HepG2 (cell line): ENCODE results near the gene TAF8. TPM values are rescaled to one million over a fixed set of nuclear protein-coding genes. Genes with fewer than 3 reads are reported as not detected.

Experiments
- AGO1 ChIP-seq: fragments of 200-400 bp; formaldehyde crosslinking; IDR thresholded peaks from 2 replicates; pipeline ENCODE4 v1.6.1; 2017; ENCODE audit warnings: mild to moderate bottlenecking, low read depth, low read length, moderate library complexity; ENCODE audit not compliant: poor library complexity, severe bottlenecking
- CHD4 ChIP-seq: fragments of 200-600 bp; sonication (generic); IDR thresholded peaks from 2 replicates; pipeline ENCODE4 v1.7.0; 2017; ENCODE audit warnings: mild to moderate bottlenecking, low read length, borderline replicate concordance
- HIVEP1 ChIP-seq: sonication (generic); formaldehyde crosslinking; IDR thresholded peaks from 2 replicates; pipeline ENCODE4 v1.4.0; 2020; ENCODE audit warnings: mild to moderate bottlenecking, missing genetic modification reagents
- JUN ChIP-seq: sonication (generic); formaldehyde crosslinking; IDR thresholded peaks from 2 replicates; pipeline ENCODE4 v1.4.0; 2020; ENCODE audit warnings: mild to moderate bottlenecking, missing genetic modification reagents
- MAFK ChIP-seq, 2 experiments: IDR thresholded peaks in 1 of 2; conservative IDR thresholded peaks in 1 of 2; 2 replicates each; pipeline ENCODE4 v1.6.1; 2011; ENCODE audit warnings: improper control_type of control experiment in 2 of 2, low read length in 2 of 2
- PHF5A ChIP-seq: IDR thresholded peaks from one replicate; pipeline ENCODE4 v1.6.1; 2018; ENCODE audit warnings: low read depth, missing genetic modification reagents; ENCODE audit not compliant: unreplicated experiment
- SMARCE1 ChIP-seq: fragments of 450-650 bp; IDR thresholded peaks from 2 replicates; pipeline ENCODE4 v1.6.1; 2017; ENCODE audit warnings: borderline replicate concordance
- TBX2 ChIP-seq: sonication (generic); formaldehyde crosslinking; IDR thresholded peaks from 2 replicates; pipeline ENCODE4 v1.5.0; 2020; ENCODE audit warnings: missing genetic modification reagents, mild to moderate bottlenecking, borderline replicate concordance
- TGIF2 ChIP-seq: IDR thresholded peaks from 2 replicates; pipeline ENCODE4 v1.6.1; 2016; ENCODE audit warnings: control low read depth, missing compliant biosample characterization
- TOE1 ChIP-seq: sonication (generic); formaldehyde crosslinking; IDR thresholded peaks from 2 replicates; pipeline ENCODE4 v1.4.0; 2020; ENCODE audit warnings: mild to moderate bottlenecking, missing genetic modification reagents
- ZBTB42 ChIP-seq: sonication (generic); formaldehyde crosslinking; IDR thresholded peaks from 2 replicates; pipeline ENCODE4 v1.5.0; 2020; ENCODE audit warnings: mild to moderate bottlenecking, missing genetic modification reagents
- ZKSCAN5 ChIP-seq: sonication (generic); formaldehyde crosslinking; IDR thresholded peaks from 2 replicates; pipeline ENCODE4 v1.5.1; 2020; ENCODE audit warnings: mild to moderate bottlenecking, missing genetic modification reagents
- ZNF207 ChIP-seq: fragments of 450-650 bp; IDR thresholded peaks from 2 replicates; pipeline ENCODE4 v1.6.1; 2016; ENCODE audit warnings: antibody characterized with exemption, borderline replicate concordance
- ZNF543 ChIP-seq: sonication (generic); formaldehyde crosslinking; IDR thresholded peaks from 2 replicates; pipeline ENCODE4 v1.4.0; 2020; ENCODE audit warnings: mild to moderate bottlenecking, missing genetic modification reagents
- ZNF792 ChIP-seq: IDR thresholded peaks from 2 replicates; pipeline ENCODE4 v1.6.1; 2016
- ZNF883 ChIP-seq: sonication (generic); formaldehyde crosslinking; IDR thresholded peaks from 2 replicates; pipeline ENCODE4 v1.5.1; 2020; ENCODE audit warnings: mild to moderate bottlenecking, missing genetic modification reagents; ENCODE audit errors: not compliant biosample characterization
- ZSCAN5A ChIP-seq: sonication (generic); formaldehyde crosslinking; IDR thresholded peaks from 2 replicates; pipeline ENCODE4 v1.8.0; 2022; ENCODE audit warnings: mild to moderate bottlenecking, missing genetic modification reagents, borderline replicate concordance
- polyA plus RNA-seq, 8 experiments: library from polyadenylated mRNA; depleted of rRNA in 3 of 8; stranded (reverse) in 7 of 8; unstranded in 1 of 8; fragments of >200 nt; fragmentation: Illumina TruSeq in 4 of 8; extraction: Trizol in 4 of 8; gene quantifications; 2 replicates each; pipeline versions ENCODE4 v1.2.1 to v1.2.3, GENCODE V29; 2011 to 2016; ENCODE audit warnings: low read depth in 4 of 8, missing spikeins in 1 of 8, mixed read lengths in 1 of 8; ENCODE audit not compliant: insufficient read depth in 1 of 8
- total RNA-seq, 5 experiments: library from RNA; depleted of rRNA; stranded (reverse); fragments of >200 nt; fragmentation: Illumina TruSeq; extraction: Trizol; gene quantifications; 2 replicates each; pipeline ENCODE4 v1.2.3, GENCODE V29; 2016; ENCODE audit warnings: low read depth in 1 of 5
- TF ChIP-seq, protein P1 (sequence below): sonication (generic); formaldehyde crosslinking; IDR thresholded peaks from 2 replicates; pipeline ENCODE4 v1.5.1; 2020; ENCODE audit warnings: mild to moderate bottlenecking, missing genetic modification reagents
- TF ChIP-seq, protein P2 (sequence below): sonication (generic); formaldehyde crosslinking; IDR thresholded peaks from 2 replicates; pipeline ENCODE4 v1.9.0; 2021; ENCODE audit warnings: missing genetic modification reagents, borderline replicate concordance
- TF ChIP-seq, protein P3 (sequence below): sonication (generic); formaldehyde crosslinking; IDR thresholded peaks from 2 replicates; pipeline ENCODE4 v1.8.1; 2023; ENCODE audit warnings: mild to moderate bottlenecking, moderate library complexity, missing genetic modification reagents
- TF ChIP-seq, protein P4 (sequence below): sonication (generic); formaldehyde crosslinking; IDR thresholded peaks from 2 replicates; pipeline ENCODE4 v1.5.0; 2020; ENCODE audit warnings: missing genetic modification reagents

The TAF8 gene
- total and polyA plus RNA-seq, 2 of the 13 experiments (the other 11 are each of a cell fraction or from before 2014, with no cell fraction given): 25.2 to 25.8 TPM

GRCh38 chr6:42050297-42051267 is at the start of gene TAF8 (continued):
- peak; percentile 75 for TF ChIP-seq ZNF792
- TF ChIP-seq TGIF2: no peak; the same call in 1 of the 2 replicates
- TF ChIP-seq ZNF883: no peak
- TF ChIP-seq ZNF543 (CRISPR knock-in tag): peak; percentile 89; the same call in 1 of the 2 replicates
- TF ChIP-seq ZNF207: no peak
- TF ChIP-seq SMARCE1: no peak
- peak; percentile 74; the same call in 1 of the 2 replicates for TF ChIP-seq ZSCAN5A (CRISPR knock-in tag)
- TF ChIP-seq JUN (CRISPR knock-in tag): peak; percentile 44; the same call in 1 of the 2 replicates
- TF ChIP-seq AGO1: peak; percentile 47
- peak; percentile 73; the same call in 1 of the 2 replicates for TF ChIP-seq TBX2
- TF ChIP-seq, protein P1, sequence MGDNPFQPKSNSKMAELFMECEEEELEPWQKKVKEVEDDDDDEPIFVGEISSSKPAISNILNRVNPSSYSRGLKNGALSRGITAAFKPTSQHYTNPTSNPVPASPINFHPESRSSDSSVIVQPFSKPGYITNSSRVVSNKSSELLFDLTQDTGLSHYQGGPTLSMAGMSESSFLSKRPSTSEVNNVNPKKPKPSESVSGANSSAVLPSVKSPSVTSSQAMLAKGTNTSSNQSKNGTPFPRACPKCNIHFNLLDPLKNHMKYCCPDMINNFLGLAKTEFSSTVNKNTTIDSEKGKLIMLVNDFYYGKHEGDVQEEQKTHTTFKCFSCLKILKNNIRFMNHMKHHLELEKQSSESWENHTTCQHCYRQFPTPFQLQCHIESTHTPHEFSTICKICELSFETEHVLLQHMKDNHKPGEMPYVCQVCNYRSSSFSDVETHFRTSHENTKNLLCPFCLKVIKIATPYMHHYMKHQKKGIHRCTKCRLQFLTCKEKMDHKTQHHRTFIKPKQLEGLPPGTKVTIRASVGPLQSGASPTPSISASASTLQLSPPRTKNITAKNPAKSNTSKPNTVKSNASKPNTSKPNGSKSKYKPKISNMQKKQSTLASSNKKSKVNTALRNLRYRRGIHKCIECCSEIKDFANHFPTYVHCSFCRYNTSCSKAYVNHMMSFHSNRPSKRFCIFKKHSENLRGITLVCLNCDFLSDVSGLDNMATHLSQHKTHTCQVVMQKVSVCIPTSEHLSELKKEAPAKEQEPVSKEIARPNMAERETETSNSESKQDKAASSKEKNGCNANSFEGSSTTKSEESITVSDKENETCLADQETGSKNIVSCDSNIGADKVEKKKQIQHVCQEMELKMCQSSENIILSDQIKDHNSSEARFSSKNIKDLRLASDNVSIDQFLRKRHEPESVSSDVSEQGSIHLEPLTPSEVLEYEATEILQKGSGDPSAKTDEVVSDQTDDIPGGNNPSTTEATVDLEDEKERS: peak; percentile 96
- TF ChIP-seq, protein P2, sequence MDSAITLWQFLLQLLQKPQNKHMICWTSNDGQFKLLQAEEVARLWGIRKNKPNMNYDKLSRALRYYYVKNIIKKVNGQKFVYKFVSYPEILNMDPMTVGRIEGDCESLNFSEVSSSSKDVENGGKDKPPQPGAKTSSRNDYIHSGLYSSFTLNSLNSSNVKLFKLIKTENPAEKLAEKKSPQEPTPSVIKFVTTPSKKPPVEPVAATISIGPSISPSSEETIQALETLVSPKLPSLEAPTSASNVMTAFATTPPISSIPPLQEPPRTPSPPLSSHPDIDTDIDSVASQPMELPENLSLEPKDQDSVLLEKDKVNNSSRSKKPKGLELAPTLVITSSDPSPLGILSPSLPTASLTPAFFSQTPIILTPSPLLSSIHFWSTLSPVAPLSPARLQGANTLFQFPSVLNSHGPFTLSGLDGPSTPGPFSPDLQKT (CRISPR knock-in tag): no peak
- 0 out of 2 replicates have a peak, but pooled peaks have one; percentile 68 for TF ChIP-seq TOE1 (CRISPR knock-in tag)
- TF ChIP-seq, protein P3, sequence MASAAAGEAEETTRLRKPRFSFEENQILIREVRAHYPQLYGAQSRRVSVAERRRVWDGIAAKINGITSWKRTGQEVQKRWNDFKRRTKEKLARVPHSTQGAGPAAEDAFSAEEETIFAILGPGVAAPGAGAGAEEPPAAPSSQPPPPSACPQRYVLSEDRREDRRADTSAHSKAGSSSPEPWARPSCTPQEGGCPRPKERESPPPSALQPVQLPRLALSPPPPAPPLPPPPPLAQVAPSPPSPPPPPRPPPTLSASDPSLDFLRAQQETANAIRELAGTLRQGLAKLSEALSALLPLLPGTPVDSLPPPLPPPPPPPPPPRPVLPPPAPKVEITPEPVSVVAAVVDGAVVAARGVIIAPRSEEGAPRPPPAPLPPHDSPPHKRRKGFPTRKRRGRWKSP (CRISPR knock-in tag): peak; percentile 92
- no peak for TF ChIP-seq ZBTB42 (CRISPR knock-in tag)
- 0 out of 2 replicates have a peak, but pooled peaks have one; percentile 47 for TF ChIP-seq ZKSCAN5 (CRISPR knock-in tag)
- no peak for TF ChIP-seq CHD4
- TF ChIP-seq, protein P4, sequence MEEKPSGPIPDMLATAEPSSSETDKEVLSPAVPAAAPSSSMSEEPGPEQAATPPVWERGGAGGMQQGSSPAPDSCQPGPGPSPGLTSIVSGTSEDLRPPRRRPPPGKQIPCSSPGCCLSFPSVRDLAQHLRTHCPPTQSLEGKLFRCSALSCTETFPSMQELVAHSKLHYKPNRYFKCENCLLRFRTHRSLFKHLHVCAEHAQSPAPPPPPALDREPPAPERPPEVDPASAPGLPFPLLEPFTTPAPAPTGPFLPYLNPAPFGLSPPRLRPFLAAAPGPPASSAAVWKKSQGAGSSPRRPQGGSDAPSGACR: no peak; the same call in none of the 2 replicates
- TF ChIP-seq HIVEP1: peak; percentile 90
- no peak for TF ChIP-seq MAFK (conservative IDR thresholded peaks at IDR 0.05 in 1 of 2, IDR thresholded peaks at IDR 0.05 in 1 of 2; ENCODE audit: low read length in 2 of 2)
- TF ChIP-seq PHF5A (CRISPR knock-in tag): peak; percentile 28
